ENCODE measurements around the gene E2F3.

E2F3 gene

DNA sequence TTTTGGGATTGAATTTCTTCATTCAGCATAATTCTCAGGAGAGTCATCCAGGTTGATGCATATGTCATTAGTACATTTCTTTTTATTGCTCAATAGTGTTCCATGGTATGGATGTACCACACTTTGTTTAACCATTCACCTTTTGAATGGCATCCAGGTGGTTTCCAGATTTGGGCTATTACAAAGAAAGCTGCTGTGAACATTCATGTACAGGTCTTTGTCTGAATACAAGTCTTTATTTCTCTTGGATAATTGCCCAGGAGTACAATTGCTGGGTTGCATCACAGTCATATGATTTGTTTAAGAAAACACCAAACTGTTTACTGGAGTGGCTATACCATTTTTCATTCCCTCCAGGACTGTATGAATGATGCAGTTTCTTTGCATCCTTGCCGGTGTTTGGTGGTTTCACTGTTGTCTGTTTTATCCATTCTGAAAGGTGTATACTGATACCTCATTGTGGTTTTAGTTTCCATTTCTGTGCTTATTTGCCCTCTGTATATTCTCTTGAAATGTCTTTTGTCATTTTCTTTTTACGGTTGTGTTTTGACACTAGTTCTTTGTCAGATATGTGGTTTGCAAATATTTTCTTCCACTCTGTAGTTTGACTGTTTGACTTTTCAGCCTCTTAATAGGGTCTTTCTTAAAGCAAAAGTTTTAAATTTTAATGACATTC lies 141.4 kb downstream of the E2F3 start:
- in situ Hi-C loops (cut with MboI; ENCODE audit: low sequenced_read_pairs) = no loop called here

More for the DNA sequence above, 141.4 kb downstream of the E2F3 start:
- DNase-seq (ENCODE audit: low spot score in 2 of 2) = peak in 1 of 2 experiments; percentile 30
- H3K36me3 ChIP-seq (replicated peaks) = peaks cover 25% of the 10 kb centered on the region
- peaks cover 3% of the 10 kb centered on the region for H3K4me1 ChIP-seq
- H3K4me3 ChIP-seq = no peak overlapping the region
- no peaks in the 10 kb centered on the region for H3K27me3 ChIP-seq (ENCODE audit: low read depth)
- H3K9me3 ChIP-seq = no peaks in the 10 kb centered on the region
